Activated naive CD8-positive, alpha-beta T cell treated with anti-CD3 and anti-CD28 coated beads, Interleukin-2, amount 50 U/mL, for 24 hours (primary cell): Measurements from ENCODE around the gene RNF212B.

Source experiments
- ATAC-seq: fragments of 150-1000 bp; cut with Tn5 transposase; one replicate; pipeline ENCODE4 v1.10.0; 2021
- DNase-seq: peaks from one replicate; pipeline ENCODE4 v3.0.0; 2021
- H3K27ac Mint-ChIP-seq: one replicate; pipeline ENCODE4 v1.8.0; 2021; ENCODE audit warnings: mild to moderate bottlenecking, mixed read lengths
- H3K27me3 Mint-ChIP-seq: one replicate; pipeline ENCODE4 v1.8.0; 2021; ENCODE audit warnings: mixed read lengths
- H3K36me3 Mint-ChIP-seq: one replicate; pipeline ENCODE4 v1.8.0; 2021; ENCODE audit warnings: low read depth, mixed read lengths
- H3K4me1 Mint-ChIP-seq: one replicate; pipeline ENCODE4 v1.8.0; 2021; ENCODE audit warnings: mixed read lengths
- H3K4me3 Mint-ChIP-seq: one replicate; pipeline ENCODE4 v1.8.0; 2021; ENCODE audit warnings: mild to moderate bottlenecking, moderate library complexity, mixed read lengths
- H3K9me3 Mint-ChIP-seq: one replicate; pipeline ENCODE4 v1.8.0; 2021; ENCODE audit warnings: mixed read lengths

Gene RNF212B

DNA sequence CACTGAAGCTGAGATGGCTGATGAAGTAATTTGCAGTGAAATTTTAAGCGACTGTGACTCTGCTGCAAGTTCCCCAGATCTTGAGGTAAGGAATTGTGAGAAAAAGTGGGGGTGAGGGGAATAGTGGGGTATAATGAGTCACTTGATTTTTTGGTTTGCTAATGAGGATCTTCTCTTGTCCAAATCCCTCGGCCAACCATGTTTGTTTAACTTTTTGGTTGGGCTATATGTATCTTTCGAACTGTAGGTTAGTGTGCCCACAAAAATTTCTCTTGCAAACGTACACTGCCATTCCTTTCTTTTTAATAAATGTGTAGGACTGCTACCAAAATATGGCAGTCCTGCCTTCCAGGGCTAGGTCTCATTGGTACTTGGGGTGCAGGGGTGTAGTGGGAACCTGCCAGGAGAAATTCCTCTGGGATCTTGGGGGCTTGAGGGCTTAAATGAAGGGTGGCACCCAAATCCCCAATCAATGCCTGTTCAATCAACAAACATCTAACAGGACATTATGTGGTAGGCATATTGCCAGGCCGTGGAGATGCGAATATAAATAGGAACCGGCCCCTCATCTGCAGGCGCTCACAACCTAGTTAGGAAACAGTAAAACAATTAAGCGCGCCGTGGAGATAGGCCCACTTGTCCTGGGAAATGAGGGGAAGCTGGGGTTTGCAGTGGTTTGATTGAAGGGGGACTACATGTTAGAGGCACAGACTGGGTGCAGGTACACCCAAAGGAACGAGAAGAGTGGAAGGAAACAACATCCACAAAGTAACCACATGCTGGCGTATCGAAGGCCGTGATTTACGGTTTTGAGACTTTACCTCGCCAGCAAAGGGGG, 82.2 kb downstream of the RNF212B start:
- H3K9me3 Mint-ChIP-seq = no peaks in the 10 kb centered on the region
- H3K27ac Mint-ChIP-seq = peak overlapping the region; percentile 95
- H3K27me3 Mint-ChIP-seq = peaks cover 2% of the 10 kb centered on the region
- DNase-seq (no peak), ATAC-seq (no peak)
- H3K4me3 Mint-ChIP-seq = peak overlapping the region; percentile 94
- peaks cover 28% of the 10 kb centered on the region for H3K36me3 Mint-ChIP-seq
- peaks cover 36% of the 10 kb centered on the region for H3K4me1 Mint-ChIP-seq

- Mint-ChIP-seq H3K9me3 (no peaks in the 10 kb centered on the region), H3K4me3 (peak within 1 kb of the TSS; percentile 94), H3K27ac (peak within 1 kb of the TSS; percentile 95), H3K4me1 (peaks cover 36% of the 10 kb centered on the region), H3K36me3 (peaks cover 34% of the 10 kb centered on the region), H3K27me3 (peaks cover 2% of the 10 kb centered on the region)
- DNase-seq (peak; percentile 95), ATAC-seq (peak; percentile 93)
Measured at GRCh38 chr14:23320584-23321571, 83.1 kb downstream of the RNF212B start, which contains the start of gene PABPN1. PABPN1 (plus strand) TSS chr14:23321457; CDS start chr14:23321470, 13 bp downstream.

DNA sequence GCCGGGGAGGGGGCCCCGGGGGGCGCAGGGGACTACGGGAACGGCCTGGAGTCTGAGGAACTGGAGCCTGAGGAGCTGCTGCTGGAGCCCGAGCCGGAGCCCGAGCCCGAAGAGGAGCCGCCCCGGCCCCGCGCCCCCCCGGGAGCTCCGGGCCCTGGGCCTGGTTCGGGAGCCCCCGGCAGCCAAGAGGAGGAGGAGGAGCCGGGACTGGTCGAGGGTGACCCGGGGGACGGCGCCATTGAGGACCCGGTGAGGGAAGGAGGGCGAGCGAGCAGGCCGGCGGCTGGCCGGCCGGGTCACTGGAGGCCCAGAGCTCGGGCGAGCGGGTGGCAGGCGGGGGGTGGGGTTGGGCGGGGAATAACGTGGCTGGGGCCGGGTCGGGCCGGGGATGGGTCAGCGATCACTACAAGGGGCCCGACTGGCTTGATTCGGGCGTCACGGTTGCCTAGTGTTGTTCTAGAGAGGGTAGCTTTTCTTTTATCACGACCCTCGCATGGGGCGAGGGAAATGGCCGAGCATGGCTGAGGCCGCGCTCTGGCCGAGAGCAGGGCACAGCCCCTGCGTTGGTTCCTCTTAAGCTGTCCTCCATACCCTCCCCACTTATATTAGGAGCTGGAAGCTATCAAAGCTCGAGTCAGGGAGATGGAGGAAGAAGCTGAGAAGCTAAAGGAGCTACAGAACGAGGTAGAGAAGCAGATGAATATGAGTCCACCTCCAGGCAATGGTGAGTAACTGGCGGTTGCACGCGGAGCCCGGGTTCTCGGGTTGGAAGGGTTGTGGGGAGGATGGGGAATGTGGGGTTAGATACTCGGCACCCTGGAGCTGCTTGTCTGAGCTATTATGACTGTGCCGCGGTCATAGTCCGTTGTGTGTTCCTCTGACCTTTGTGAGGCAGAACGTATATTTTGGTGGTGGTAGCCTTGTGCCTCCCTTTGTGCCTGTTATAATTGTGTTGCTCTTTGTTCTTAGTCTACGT, 84.1 kb downstream of the RNF212B start:
- Mint-ChIP-seq H3K9me3 (no peaks in the 10 kb centered on the region), H3K4me3 (peak overlapping the region; percentile 94), H3K27ac (peak overlapping the region; percentile 95), H3K36me3 (peaks cover 38% of the 10 kb centered on the region), H3K27me3 (peaks cover 2% of the 10 kb centered on the region), H3K4me1 (peaks cover 36% of the 10 kb centered on the region)
- DNase-seq = peak; percentile 72
- ATAC-seq = peak; percentile 26
